ENCODE data around the gene P4HA1. TPM values are rescaled to one million over a fixed set of nuclear protein-coding genes. Genes with fewer than 3 reads are reported as not detected.

Gene P4HA1
- total and polyA plus RNA-seq, 9 of the 15 experiments (the other 6 are each of a cell fraction or from before 2014, with no cell fraction given), result 20.2 to 177 (median 28.6) TPM

GRCh38 chr10:73018632-73019031 is 78.0 kb downstream of the P4HA1 start:
- intact Hi-C loops (cut with micrococcal nuclease), result no loop called here
- Histone ChIP-seq H4K20me1 (replicated peaks; ENCODE audit: control insufficient read depth, insufficient read depth, low read length) (peaks cover 16% of the 10 kb centered on the region; the same call in 1 of the 2 replicates), H3K36me3 (ENCODE audit: control insufficient read depth, insufficient read depth, low read length) (peaks cover 59% of the 10 kb centered on the region), H3K4me2 (ENCODE audit: insufficient read depth, low read length) (no peak overlapping the region), H3K27me3 (ENCODE audit: control insufficient read depth in 2 of 2, insufficient read depth in 2 of 2, low read length in 2 of 2) (no peaks in the 10 kb centered on the region), H3K9me3 (replicated peaks; ENCODE audit: control insufficient read depth, insufficient read depth, low read depth, low read length) (no peaks in the 10 kb centered on the region), H3K9me1 (ENCODE audit: control insufficient read depth, insufficient read depth, low read length) (peaks cover 7% of the 10 kb centered on the region), H2AFZ (ENCODE audit: low read depth, low read length) (no peak overlapping the region), H3K4me3 (no peak overlapping the region), H3K9ac (ENCODE audit: insufficient read depth in 1 of 2, low read depth in 2 of 2, low read length in 2 of 2) (peak overlapping the region in 1 of 2 experiments; percentile 7; a peak in 1 of 4 replicates), H3K27ac (ENCODE audit: extremely low read depth, low read depth, low read length) (no peak overlapping the region), H3K4me1 (replicated peaks in 1 of 2; ENCODE audit: control insufficient read depth in 2 of 2, insufficient read depth in 2 of 2, low read length in 2 of 2) (no peaks in the 10 kb centered on the region; a peak in 1 of 5 replicates), H3K79me2 (ENCODE audit: control insufficient read depth, insufficient read depth, low read length) (peaks cover 28% of the 10 kb centered on the region; the same call in 2 of the 3 replicates)
- ChIA-PET CTCF (ENCODE audit: low intra/inter-chr PET ratio) (interaction anchor here (0.6 kb wide), 1 partner anchor 23 kb away, joined by 3 read pairs; no protein-coding TSS in a partner anchor), POLR2A (interaction anchor here (0.5 to 1.4 kb wide), 3 partner anchors 14 to 770 kb away, joined by 3 to 8 read pairs (median 3); no protein-coding TSS in a partner anchor)
- TF ChIP-seq CTCF (IDR thresholded peaks at IDR 0.05 in 2 of 3, conservative IDR thresholded peaks at IDR 0.05 in 1 of 3; ENCODE audit: insufficient read depth in 2 of 3, low read depth in 1 of 3, low read length in 3 of 3) (0 out of 6 replicates have a peak, but pooled peaks of 1 of the 3 experiments have one; percentile 20), ARHGAP35 (IDR thresholded peaks at IDR 0.05; ENCODE audit: partially characterized antibody) (no peak)
- 75% methylated on average over 1 of the region's 1 CpG for WGBS (ENCODE audit: insufficient coverage, low coverage, missing lambda C conversion rate)
- in situ Hi-C loops (cut with MboI), result no loop called here
- no peak for ATAC-seq
- no TSS peak for BruUV-seq (replicated peaks)
- DNase-seq (ENCODE audit: extremely low read depth in 1 of 4, low spot score in 3 of 4), result no peak
- FAIRE-seq, result no peak
